ENCODE results near the gene C1orf52. TPM values are rescaled to one million over a fixed set of nuclear protein-coding genes. Genes with fewer than 3 reads are reported as not detected.

C1orf52 gene
- 9.8 and 12.8 TPM in 2 replicates for total RNA-seq
- 26.2 TPM for polyA plus RNA-seq (2012)

DNA sequence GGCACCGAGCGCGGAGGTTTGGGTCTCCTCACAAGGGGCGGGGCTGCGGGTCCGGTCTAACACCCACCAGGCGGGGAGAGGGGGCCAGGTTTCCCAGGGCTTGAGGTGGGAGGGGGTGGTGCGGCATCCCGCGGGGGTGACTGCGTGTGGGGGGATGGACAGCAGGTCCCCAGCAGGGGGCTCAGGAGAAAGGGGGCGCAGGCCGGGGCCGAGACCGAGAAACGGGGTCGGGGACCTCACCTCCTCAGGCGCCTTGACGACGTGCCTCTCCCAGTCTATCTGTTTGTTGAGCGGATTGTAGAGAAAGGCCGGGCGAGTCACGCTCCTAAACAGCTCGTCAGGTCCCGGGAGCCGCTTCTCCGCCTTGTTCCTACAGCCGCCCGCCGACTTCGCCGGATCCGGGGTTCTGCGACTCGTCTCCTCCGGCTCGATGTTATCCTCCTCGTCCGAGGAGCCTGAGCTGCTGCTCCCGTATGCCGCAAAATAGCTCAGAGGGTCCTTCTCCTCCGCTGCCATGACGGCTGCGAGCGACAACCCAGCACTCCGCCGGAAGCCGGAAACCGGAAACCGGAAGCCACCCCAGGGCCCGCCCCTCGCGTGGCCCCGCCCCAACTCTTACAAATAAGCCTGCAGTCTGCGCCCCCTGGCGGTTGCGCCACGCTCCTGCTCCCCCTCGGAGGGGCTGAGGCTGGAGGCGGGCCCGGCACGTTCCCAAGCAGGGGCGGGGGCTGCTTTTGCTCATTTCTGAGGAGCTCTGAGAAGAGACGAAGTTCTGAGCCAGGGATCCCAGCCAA, at the start of gene C1orf52:
TSS of gene C1orf52 (minus strand) at position 545 of the 794 bp plus-strand sequence. CDS start at position 516, 29 bp downstream.
- peak; percentile 93 for DNase-seq (ENCODE audit: low read depth)

DNA sequence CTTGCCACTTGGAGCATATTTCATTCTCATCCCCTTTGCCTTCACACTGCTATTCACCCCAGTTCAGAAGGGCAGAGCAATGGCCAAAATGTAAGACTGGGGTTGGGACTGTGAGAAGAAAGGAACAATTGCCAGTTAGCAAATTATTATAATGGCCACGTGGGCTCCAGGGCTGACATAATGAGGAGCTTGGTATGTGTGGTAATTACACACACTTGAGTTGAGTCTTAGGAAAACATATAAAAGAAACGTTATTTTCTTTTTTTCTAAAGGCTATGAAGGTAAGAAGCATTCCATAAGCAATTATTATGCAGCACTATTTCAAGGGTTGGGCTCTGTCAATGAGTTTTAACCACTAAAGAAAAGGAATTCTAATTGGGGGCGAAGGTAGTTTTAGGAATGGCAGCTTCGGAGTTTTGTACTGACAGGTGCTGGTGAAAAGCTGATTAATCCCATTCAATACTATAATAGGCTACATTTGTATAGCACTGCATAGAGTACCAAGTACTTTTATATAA, 49.4 kb upstream of the C1orf52 start:
- DNase-seq (ENCODE audit: low read depth) = no peak

DNA sequence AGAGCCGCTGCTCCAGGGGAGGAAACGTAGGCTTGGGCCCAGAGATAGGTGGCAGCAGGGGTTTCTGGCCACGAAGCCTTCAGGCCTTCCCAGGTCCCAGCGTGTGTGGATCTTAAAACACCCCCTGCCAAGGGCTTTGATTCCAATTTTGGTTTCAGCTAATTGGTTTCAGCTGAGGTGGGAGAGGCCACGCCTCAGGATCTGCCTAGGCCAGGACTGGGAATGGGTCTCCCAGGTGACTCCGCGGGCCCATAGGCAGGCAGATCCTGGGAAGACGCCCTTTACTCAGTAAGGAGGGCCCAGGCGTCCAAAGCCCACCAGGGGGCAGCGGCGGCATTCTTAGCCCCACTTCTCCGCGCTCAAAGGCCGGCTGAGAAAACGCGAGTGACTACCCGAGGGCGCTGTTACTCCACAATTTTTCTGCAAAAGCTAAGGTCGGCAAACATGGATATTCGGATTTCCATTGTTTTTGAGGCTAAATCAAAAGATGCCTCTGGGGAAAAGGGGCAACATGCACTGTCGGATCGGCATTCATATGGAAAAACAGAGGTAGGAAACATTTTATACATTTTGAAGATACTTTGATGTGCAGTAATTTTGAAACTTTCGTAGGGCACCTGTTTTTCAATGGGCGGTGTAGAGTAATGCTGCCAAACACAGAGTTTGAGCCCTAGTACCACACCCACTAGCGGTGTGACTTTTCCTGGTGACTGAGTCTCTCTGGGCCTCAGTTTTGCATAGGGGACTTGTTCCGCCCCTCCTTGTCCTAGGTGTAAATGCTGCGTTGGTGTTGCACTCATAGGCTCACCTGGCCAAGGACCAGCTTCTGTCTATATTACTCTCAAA, 48.7 kb upstream of the C1orf52 start:
- peak; percentile 89 for DNase-seq (ENCODE audit: low read depth)

DNA sequence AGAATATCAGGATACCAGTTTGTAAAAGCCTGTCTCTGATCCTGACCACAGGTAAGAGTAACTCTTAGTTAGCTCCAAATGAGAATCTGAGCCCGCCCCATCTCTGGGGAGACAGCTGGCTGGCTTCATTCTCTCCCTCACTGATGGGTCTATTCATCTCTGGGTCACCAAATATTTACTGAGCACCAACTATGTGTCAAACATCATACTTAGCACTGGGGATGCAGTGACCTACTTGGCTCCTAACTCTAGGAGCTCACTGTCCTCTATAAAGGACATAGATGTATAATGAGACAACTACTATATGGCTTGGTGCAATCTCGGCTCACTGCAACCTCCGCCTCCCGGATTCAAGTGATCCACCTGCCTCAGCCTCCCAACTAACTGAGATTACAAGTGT, 46.8 kb upstream of the C1orf52 start:
- no peak for DNase-seq (ENCODE audit: low read depth)

DNA sequence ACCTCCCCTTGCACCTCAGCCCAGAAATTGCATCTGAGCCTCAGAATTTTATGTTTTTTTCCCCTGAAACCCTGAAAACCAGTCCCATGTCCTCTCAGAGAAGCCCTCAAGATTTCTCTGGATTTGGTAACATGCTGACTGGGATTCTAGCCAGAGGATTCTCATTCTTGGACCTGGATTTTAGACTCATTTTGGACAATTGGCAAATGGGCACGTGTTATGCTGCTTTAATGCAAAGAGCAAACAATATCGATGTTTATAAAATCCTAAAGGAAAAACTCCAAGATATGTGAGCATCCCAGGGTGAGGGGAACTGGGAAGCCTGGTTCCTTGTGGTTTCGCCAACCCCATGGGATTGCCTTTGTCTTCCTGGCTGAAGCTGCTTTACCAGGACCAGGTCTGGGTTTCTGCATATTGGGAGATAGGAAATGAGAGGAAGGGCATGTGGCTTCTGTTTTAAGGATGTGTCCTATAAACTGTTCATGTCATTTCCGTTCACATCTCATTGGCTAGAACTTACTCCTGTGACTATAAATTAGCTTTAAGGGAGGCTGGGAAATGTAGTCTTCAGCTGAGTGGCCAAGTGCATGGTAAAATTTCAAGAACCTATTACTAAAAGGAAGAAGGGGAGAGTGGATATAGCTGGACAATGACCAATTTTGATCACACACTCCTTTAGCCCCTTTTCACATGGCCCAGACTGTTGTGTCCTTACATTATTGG, 44.1 kb upstream of the C1orf52 start:
- DNase-seq (ENCODE audit: low read depth) = no peak

DNA sequence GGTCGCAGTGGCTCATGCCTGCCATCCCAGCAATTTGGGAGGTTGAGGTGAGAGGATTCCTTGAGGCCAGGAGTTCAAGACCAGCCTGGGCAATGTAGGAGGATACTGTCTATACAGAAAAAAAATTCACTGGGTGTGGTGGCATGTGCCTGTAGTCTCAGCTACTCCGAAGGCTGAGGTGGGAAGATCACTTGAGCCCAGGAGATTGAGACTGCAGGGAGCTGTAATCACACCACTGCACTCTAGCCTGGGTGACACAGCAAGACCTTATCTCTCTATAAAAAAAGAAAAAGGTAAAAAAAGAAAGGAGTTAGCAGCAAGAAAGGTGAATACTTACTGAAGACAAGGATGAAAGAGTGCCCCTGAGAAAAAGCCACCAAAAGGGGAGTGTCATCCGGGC, 40.7 kb upstream of the C1orf52 start:
- no peak for DNase-seq (ENCODE audit: low read depth)

DNA sequence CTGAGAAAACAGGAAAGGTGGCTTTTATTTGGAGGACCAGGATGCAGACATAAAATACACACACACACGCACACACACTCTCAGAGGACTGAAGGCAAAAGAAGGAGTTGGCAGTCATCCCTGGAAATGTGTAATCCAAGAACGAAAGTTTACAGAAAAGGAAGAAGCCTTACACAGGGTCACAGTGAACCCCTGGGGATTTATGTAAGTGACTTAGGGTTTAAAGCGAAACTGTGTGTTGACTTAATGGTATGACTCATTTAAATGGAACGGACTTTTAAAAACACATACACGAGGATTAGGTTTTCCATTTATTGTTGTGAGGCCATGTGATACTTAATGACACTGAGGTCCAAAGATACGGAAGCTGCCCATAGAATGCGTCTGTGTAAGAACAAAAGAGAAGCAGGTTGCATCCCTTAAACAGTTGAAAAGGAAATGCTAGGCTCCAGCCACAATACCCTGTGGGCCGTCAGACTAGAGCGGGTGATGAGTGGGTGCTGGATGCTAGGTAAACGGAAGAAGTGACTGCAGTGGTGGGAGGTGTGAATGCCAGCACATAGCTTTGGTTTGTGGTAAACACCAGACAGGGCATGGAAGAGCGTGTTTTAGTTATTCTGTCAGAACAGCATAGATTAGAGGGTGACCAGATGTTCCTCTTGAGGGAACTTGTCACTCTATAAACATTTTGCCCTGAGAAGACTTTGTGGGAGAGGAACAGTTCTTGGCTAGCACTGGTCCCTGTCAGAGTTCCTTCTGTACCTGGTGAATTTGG, 38.6 kb upstream of the C1orf52 start:
- DNase-seq (ENCODE audit: low read depth) = peak; percentile 91

DNA sequence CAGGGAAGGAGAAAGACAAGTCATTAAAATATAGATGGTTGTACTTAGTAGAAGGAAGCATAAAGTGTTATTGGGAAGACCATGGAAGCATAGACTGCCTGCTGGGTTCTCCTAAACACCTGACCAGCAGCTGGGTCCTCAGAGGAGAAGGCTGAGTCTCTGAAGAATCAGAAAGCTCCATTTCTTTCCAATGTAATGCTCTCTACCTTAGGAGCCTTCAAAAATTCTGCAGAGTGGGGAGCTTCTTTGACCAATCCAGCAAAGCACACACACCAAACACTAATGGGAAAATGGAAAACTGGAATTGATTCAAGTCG, 38.0 kb upstream of the C1orf52 start:
- no peak for DNase-seq (ENCODE audit: low read depth)

DNA sequence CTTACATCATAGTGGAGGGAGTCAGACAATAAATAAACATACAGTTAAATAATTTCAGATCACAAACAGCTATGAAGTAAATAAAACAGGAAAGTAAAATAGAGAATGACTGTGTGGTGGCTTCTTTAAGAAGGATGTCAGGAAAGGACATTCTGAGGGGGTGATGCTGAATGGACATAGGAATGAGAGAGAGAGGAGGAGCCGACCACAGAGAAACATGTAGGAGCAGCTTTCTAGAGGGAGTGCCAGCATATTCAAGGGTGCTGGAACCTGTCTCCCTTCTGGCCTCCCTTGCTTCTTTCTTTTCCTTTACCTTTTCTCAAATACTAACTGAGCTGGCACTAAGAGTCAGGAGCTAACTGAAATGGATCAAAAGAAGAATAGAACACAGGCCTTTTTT, 37.5 kb upstream of the C1orf52 start:
- no peak for DNase-seq (ENCODE audit: low read depth)

DNA sequence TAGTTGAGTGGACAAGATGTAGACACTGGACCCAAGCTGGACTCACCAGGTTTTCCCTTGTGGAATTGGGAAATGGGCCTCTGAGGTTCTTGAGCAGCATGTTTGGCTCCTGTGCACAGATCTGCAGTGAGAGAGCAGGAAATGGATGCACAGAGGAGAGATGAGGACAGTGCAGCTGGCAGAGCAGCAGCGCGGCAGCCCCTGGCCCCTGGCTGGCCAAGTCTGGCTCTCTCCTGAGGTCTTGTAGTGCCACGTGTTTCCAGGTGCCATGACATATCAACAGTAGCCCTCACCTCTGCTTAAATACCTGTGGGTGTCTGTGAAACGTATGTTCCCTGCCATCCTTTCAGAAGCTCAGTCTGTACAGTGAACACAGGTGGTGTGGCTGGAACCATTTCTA, 36.2 kb upstream of the C1orf52 start:
- no peak for DNase-seq (ENCODE audit: low read depth)

DNA sequence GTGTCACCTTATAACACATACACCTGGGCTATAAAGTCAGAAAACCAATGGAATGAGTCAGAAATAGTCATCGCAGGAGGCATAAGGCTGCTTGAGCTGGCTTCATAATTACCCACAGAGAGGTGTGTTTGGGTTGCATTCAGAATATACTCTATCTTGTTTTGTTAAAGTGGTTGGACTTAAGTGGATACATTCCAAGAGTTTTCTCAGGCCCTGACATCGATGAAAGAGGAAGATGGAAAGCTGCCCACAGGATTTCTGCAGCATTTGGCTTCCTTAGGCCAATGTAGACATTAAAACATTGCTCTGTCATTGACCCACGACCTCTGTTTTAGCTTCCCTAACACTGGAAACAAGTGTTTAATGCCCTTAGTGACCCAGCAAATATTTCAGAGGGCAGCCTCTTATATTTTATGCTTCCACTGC, 35.6 kb upstream of the C1orf52 start:
- DNase-seq (ENCODE audit: low read depth) = no peak

DNA sequence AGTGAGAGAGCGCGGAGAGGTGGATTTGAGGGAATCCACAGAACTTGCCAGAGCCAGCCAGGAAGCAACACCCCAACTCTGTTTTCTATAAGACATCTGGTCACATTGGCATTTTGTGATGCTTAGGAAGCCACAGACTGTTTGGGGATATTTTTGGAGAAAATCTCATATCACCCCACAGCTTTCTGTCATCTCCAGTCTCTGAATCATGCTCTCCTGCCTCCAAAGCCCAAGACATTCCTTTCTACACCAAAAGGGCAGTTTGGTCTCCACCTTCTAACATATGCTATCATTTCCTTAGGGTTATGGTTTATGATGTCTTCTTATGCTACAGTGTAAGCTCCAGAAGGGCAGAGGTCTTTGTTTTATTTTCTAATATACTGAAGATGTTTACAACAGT, 31.4 kb upstream of the C1orf52 start:
- DNase-seq (ENCODE audit: low read depth) = no peak

DNA sequence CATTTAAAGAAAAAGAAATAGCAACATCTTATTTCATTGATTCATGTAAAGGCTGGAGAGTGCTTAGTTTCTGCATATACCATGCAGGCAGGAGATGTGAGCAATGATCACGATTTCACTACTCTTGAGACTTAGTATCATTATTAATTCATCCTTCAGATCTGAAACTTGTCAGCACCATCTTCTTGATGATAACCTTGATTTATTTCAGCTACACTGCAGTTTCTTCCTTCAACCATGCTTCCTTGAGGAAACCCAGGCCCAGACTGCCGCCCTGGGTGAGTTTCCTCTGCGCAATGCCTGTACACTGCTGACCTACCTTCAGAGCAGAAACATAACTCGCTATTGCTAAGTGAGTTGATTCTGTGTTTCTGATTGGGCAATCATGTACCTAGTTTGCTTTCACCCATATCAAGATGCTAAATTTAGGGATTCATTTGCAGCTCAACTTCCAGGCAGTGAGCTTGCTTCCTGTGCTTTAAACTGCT, 30.4 kb upstream of the C1orf52 start:
- no peak for DNase-seq (ENCODE audit: low read depth)

DNA sequence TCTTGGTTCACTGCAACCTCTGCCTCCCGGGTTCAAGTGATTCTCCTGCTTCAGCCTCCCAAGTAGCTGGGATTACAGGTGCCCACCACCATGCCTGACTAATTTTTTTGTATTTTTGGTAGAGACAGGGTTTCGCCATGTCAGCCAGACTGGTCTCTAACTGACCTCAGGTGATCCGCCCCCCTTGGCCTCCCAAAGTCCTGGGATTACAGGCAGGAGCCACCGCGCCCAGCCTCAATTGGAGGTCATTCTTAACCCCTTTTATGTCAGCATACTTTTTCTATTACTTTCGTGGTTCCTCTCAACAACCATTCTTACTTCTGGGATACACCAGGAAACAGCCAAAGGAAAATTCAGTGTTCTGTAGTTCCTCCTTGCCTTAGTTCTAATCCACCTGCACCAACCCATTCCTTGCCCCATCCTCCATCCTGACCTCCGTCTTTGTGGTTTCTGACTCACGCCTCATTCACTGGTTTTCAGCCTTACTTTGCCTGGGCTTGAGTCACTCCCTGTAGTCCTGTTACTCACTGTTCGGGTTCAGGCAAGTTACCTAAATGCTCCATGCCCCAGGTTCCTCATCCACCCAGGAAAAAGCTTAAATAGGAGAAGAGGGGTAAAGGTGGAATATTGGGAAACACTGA, 29.9 kb upstream of the C1orf52 start:
- DNase-seq (ENCODE audit: low read depth) = peak; percentile 52

DNA sequence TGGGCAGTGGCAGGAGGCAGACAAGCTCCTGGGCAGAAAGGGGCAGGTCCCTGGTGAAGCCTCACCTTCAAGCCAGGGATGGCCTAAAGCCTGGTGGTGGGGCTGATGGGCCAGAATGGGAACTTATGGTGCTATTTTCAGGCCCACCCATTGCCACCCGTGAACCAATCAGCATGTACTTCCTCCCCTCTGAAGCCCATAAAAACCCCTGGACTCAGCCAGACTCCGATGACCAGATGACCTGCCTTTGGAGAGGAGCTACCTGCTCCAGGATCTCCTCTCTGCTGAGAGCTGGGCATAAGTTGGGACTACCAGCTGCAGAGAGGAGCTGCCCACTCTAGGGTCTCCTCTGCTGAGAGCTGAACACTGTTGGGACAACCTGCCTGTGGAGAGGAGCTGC, 24.7 kb upstream of the C1orf52 start:
- DNase-seq (ENCODE audit: low read depth) = no peak

DNA sequence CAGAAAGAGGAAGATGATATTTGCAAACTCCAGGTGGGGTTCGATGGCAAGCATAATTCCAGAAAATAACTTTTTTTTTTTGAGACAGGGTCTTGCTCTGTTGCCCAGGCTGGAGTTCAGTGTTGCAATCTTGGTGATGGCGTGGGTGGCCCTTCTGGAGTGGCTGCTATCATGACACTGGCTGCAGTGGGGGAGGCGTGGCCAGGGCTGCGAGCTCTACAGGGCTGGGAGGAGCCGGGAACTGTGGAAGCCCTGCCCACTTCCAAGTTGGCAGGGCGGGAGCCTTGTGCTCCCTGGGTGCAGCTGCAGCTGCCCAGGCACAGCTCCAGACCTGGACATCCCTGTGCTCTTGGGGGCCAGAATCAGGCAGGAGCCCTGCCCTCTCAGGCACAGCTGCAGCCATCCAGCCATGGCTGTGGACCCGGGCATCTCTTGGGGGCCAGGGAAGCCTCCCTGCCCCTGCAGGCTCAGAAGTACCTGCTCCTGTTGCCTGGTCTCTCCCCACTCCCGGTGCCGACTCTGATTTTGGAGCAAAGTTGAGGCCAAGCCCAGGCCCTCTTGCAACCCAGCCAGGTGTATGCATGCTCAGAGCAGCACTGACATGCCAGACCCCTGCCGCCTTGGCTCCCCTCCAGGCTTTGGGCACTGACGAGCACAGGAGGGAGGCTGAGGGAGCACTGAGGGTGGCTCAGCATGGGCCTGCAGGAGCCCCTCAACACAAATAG, 24.2 kb upstream of the C1orf52 start:
- peak; percentile 46 for DNase-seq (ENCODE audit: low read depth)

DNA sequence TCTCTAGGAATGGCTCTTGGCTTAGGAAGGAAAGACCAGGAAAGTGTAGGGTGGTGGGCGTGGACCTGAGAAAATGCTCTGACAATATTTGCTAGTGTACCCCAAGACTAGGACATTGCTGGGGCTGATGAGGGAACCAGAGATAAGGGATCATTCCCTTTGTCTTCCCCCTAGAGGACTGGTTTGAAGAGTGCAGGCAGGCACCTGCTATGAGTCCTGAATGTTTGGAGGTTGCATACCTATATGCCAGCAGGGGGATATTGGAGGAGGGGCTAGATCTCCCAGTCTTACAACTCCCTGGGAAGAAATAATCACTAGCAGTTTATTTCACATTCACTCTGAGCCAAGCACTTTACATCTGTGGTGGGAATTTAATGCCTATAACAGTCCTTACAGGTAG, 23.0 kb upstream of the C1orf52 start:
- DNase-seq (ENCODE audit: low read depth) = no peak

DNA sequence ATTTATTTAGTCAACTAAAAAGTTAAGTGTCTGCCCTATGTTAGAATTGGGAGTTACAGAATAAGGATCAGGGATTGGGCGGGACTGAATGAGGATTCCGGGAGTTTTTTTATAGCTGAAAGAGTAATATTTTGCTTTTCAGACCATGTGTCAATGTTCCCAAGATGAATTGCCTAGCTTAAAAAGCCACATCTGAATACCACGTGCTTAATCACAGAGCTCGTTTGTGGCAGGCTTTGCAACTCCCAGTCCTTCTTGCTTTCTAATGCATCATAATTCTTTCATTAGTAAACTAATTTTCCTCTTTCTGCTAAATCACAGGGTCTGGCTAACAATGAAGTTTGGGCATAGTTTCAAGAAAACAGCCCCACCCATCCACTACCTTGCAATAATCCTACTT, 21.2 kb upstream of the C1orf52 start:
- DNase-seq (ENCODE audit: low read depth) = no peak

DNA sequence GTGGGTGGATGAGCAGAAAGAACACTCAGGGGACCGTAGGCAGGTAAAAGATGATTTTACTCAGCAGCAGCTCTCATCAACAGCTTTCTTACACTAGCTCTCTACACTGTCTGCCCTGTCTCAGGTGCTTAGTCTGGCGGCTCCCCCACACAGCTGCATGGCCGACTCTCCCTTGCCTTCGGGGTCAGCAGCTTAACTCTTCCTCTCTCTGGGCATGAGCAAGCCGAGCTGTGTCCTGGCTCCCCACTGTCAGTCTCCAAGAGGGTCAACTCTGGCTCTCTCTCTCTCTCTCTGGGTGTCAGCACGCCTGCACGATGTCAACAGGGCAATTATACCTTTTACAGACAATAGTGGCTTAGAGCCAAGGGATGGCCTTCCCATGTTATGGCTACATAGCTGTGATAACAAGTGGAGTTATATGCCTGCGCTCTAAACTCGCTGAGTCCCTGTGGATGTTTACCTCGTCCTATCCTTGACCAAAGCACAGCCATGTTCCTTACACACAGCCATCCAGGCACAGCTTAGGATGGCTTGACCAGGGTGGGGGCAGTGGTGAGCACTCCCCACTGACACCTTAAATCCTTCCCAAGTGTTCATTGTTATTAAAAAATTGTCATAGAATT, 20.1 kb upstream of the C1orf52 start:
- DNase-seq (ENCODE audit: low read depth) = no peak
